HepG2 (cell line): Measurements from ENCODE around the gene GRK6. TPM values are rescaled to one million over a fixed set of nuclear protein-coding genes. Genes with fewer than 3 reads are reported as not detected.

ENCODE experiments used
- CBFB ChIP-seq: sonication (generic); formaldehyde crosslinking; IDR thresholded peaks from 2 replicates; pipeline ENCODE4 v1.4.0; 2020; ENCODE audit warnings: missing genetic modification reagents
- CEBPG ChIP-seq: IDR thresholded peaks from 2 replicates; pipeline ENCODE4 v1.6.1; 2016
- CENPX ChIP-seq: sonication (generic); formaldehyde crosslinking; IDR thresholded peaks from 2 replicates; pipeline ENCODE4 v1.9.0; 2021; ENCODE audit warnings: mild to moderate bottlenecking, missing genetic modification reagents, moderate library complexity
- HNRNPL ChIP-seq: fragments of 200-400 bp; formaldehyde crosslinking; IDR thresholded peaks from 2 replicates; pipeline ENCODE4 v1.6.1; 2017; ENCODE audit warnings: mild to moderate bottlenecking, low read depth, low read length
- KDM5A ChIP-seq: fragments of 200-600 bp; sonication (generic); IDR thresholded peaks from 2 replicates; pipeline ENCODE4 v1.7.0; 2018; ENCODE audit warnings: antibody characterized with exemption, mild to moderate bottlenecking, low read length, borderline replicate concordance
- KMT2B ChIP-seq: IDR thresholded peaks from 2 replicates; pipeline ENCODE4 v1.6.1; 2016; ENCODE audit warnings: missing genetic modification reagents, missing compliant biosample characterization
- NCOA1 ChIP-seq: sonication (generic); formaldehyde crosslinking; IDR thresholded peaks from 2 replicates; pipeline ENCODE4 v1.9.0; 2021; ENCODE audit warnings: missing genetic modification reagents
- NFE2 ChIP-seq: sonication (generic); formaldehyde crosslinking; IDR thresholded peaks from 2 replicates; pipeline ENCODE4 v1.4.0; 2020; ENCODE audit warnings: missing genetic modification reagents
- NR1H2 ChIP-seq: sonication (generic); formaldehyde crosslinking; IDR thresholded peaks from 2 replicates; pipeline ENCODE4 v1.8.1; 2022; ENCODE audit warnings: low read depth, missing genetic modification reagents, borderline replicate concordance
- PPARG ChIP-seq: conservative IDR thresholded peaks from 2 replicates; pipeline ENCODE4 v1.6.1; 2016; ENCODE audit warnings: missing biosample characterization, missing genetic modification reagents
- SOX5 ChIP-seq: IDR thresholded peaks from 2 replicates; pipeline ENCODE4 v1.6.1; 2016; ENCODE audit warnings: borderline replicate concordance
- TOE1 ChIP-seq: sonication (generic); formaldehyde crosslinking; IDR thresholded peaks from 2 replicates; pipeline ENCODE4 v1.4.0; 2020; ENCODE audit warnings: mild to moderate bottlenecking, missing genetic modification reagents
- TRIM24 ChIP-seq: sonication (generic); formaldehyde crosslinking; IDR thresholded peaks from 2 replicates; pipeline ENCODE4 v1.8.0; 2022; ENCODE audit warnings: mild to moderate bottlenecking, missing genetic modification reagents
- ZNF747 ChIP-seq: sonication (generic); formaldehyde crosslinking; IDR thresholded peaks from 2 replicates; pipeline ENCODE4 v1.8.1; 2023; ENCODE audit warnings: missing genetic modification reagents, mild to moderate bottlenecking, borderline replicate concordance
- polyA plus RNA-seq, 8 experiments: library from polyadenylated mRNA; depleted of rRNA in 3 of 8; stranded (reverse) in 7 of 8; unstranded in 1 of 8; fragments of >200 nt; fragmentation: Illumina TruSeq in 4 of 8; extraction: Trizol in 4 of 8; gene quantifications; 2 replicates each; pipeline versions ENCODE4 v1.2.1 to v1.2.3, GENCODE V29; 2011 to 2016; ENCODE audit warnings: low read depth in 4 of 8, missing spikeins in 1 of 8, mixed read lengths in 1 of 8; ENCODE audit not compliant: insufficient read depth in 1 of 8
- total RNA-seq, 5 experiments: library from RNA; depleted of rRNA; stranded (reverse); fragments of >200 nt; fragmentation: Illumina TruSeq; extraction: Trizol; gene quantifications; 2 replicates each; pipeline ENCODE4 v1.2.3, GENCODE V29; 2016; ENCODE audit warnings: low read depth in 1 of 5
- TF ChIP-seq, protein P1 (sequence below): sonication (generic); formaldehyde crosslinking; IDR thresholded peaks from 2 replicates; pipeline ENCODE4 v1.4.0; 2020; ENCODE audit warnings: mild to moderate bottlenecking, missing genetic modification reagents
- TF ChIP-seq, protein P2 (sequence below): sonication (generic); formaldehyde crosslinking; IDR thresholded peaks from 2 replicates; pipeline ENCODE4 v1.5.1; 2020; ENCODE audit warnings: mild to moderate bottlenecking, missing genetic modification reagents, moderate library complexity
- TF ChIP-seq, protein P3 (sequence below): sonication (generic); formaldehyde crosslinking; IDR thresholded peaks from 2 replicates; pipeline ENCODE4 v1.8.0; 2022; ENCODE audit warnings: mild to moderate bottlenecking, missing genetic modification reagents; ENCODE audit not compliant: insufficient replicate concordance
- TF ChIP-seq, protein P4 (sequence below): IDR thresholded peaks from 2 replicates; pipeline ENCODE4 v1.6.1; 2016; ENCODE audit warnings: mild to moderate bottlenecking, missing biosample characterization, missing genetic modification reagents

The GRK6 gene
- total and polyA plus RNA-seq, 2 of the 13 experiments (the other 11 are each of a cell fraction or from before 2014, with no cell fraction given), result 13.2 to 19.9 TPM

DNA sequence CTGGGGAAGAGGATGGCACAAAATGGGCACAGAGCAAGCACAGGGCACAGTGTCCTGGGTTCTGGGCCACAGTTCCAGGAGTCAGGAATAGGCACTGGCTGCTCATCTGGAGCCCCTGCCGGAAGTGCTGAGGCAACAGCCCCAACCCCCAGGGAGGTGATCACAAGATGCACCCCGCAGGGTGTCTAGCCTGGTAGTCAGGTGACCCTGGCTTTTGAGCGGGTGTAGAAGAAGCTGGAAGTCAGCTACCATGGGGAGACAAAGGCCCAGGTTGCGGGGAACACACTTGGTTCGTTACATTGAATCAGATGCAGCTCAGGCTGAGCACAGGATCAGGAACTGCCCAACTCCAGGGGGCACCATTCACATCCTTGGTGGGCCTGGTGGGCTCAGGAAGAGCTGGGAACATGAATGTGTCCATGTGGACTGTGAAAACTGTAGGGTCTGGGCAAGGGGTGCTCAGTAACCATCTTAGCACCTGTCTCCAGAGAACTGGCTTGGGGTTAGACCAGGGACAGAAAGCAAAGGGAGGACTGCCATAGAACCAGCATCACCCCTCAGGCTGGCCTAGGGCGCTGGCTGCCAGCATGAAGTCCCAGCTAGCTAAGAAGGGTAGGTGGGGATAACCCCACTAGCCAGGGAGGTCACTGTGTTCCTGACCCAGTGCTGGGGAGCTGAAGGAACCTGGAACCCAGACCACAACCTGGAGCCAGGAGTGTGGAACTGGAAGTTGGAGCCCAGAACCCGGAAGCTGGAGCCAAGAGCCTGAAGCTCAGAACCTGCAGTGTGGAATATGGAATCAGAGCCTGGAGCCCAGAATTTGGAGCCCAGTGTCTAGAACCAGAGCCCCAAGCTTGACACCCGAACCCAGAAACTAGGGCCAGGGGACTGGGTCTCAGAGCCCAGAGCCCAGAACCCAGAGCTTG, 48.4 kb upstream of the GRK6 start (continued):
- TF ChIP-seq, protein P1, sequence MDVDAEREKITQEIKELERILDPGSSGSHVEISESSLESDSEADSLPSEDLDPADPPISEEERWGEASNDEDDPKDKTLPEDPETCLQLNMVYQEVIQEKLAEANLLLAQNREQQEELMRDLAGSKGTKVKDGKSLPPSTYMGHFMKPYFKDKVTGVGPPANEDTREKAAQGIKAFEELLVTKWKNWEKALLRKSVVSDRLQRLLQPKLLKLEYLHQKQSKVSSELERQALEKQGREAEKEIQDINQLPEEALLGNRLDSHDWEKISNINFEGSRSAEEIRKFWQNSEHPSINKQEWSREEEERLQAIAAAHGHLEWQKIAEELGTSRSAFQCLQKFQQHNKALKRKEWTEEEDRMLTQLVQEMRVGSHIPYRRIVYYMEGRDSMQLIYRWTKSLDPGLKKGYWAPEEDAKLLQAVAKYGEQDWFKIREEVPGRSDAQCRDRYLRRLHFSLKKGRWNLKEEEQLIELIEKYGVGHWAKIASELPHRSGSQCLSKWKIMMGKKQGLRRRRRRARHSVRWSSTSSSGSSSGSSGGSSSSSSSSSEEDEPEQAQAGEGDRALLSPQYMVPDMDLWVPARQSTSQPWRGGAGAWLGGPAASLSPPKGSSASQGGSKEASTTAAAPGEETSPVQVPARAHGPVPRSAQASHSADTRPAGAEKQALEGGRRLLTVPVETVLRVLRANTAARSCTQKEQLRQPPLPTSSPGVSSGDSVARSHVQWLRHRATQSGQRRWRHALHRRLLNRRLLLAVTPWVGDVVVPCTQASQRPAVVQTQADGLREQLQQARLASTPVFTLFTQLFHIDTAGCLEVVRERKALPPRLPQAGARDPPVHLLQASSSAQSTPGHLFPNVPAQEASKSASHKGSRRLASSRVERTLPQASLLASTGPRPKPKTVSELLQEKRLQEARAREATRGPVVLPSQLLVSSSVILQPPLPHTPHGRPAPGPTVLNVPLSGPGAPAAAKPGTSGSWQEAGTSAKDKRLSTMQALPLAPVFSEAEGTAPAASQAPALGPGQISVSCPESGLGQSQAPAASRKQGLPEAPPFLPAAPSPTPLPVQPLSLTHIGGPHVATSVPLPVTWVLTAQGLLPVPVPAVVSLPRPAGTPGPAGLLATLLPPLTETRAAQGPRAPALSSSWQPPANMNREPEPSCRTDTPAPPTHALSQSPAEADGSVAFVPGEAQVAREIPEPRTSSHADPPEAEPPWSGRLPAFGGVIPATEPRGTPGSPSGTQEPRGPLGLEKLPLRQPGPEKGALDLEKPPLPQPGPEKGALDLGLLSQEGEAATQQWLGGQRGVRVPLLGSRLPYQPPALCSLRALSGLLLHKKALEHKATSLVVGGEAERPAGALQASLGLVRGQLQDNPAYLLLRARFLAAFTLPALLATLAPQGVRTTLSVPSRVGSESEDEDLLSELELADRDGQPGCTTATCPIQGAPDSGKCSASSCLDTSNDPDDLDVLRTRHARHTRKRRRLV, result no peak
- TF ChIP-seq SOX5 (CRISPR knock-in tag), result no peak
- TF ChIP-seq, protein P2, sequence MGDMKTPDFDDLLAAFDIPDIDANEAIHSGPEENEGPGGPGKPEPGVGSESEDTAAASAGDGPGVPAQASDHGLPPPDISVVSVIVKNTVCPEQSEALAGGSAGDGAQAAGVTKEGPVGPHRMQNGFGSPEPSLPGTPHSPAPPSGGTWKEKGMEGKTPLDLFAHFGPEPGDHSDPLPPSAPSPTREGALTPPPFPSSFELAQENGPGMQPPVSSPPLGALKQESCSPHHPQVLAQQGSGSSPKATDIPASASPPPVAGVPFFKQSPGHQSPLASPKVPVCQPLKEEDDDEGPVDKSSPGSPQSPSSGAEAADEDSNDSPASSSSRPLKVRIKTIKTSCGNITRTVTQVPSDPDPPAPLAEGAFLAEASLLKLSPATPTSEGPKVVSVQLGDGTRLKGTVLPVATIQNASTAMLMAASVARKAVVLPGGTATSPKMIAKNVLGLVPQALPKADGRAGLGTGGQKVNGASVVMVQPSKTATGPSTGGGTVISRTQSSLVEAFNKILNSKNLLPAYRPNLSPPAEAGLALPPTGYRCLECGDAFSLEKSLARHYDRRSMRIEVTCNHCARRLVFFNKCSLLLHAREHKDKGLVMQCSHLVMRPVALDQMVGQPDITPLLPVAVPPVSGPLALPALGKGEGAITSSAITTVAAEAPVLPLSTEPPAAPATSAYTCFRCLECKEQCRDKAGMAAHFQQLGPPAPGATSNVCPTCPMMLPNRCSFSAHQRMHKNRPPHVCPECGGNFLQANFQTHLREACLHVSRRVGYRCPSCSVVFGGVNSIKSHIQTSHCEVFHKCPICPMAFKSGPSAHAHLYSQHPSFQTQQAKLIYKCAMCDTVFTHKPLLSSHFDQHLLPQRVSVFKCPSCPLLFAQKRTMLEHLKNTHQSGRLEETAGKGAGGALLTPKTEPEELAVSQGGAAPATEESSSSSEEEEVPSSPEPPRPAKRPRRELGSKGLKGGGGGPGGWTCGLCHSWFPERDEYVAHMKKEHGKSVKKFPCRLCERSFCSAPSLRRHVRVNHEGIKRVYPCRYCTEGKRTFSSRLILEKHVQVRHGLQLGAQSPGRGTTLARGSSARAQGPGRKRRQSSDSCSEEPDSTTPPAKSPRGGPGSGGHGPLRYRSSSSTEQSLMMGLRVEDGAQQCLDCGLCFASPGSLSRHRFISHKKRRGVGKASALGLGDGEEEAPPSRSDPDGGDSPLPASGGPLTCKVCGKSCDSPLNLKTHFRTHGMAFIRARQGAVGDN (CRISPR knock-in tag), result peak; percentile 30; the same call in 1 of the 2 replicates
- no peak for TF ChIP-seq NFE2 (CRISPR knock-in tag)
- TF ChIP-seq KMT2B (CRISPR knock-in tag), result no peak
- TF ChIP-seq, protein P3, sequence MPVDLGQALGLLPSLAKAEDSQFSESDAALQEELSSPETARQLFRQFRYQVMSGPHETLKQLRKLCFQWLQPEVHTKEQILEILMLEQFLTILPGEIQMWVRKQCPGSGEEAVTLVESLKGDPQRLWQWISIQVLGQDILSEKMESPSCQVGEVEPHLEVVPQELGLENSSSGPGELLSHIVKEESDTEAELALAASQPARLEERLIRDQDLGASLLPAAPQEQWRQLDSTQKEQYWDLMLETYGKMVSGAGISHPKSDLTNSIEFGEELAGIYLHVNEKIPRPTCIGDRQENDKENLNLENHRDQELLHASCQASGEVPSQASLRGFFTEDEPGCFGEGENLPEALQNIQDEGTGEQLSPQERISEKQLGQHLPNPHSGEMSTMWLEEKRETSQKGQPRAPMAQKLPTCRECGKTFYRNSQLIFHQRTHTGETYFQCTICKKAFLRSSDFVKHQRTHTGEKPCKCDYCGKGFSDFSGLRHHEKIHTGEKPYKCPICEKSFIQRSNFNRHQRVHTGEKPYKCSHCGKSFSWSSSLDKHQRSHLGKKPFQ (CRISPR knock-in tag), result no peak
- TF ChIP-seq CEBPG (CRISPR knock-in tag), result no peak
- TF ChIP-seq TRIM24, result no peak
- TF ChIP-seq NCOA1, result 0 out of 2 replicates have a peak, but pooled peaks have one; percentile 28
- TF ChIP-seq, protein P4, sequence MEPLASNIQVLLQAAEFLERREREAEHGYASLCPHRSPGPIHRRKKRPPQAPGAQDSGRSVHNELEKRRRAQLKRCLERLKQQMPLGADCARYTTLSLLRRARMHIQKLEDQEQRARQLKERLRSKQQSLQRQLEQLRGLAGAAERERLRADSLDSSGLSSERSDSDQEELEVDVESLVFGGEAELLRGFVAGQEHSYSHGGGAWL, result no peak
- TF ChIP-seq CBFB (CRISPR knock-in tag), result no peak
- TF ChIP-seq PPARG (CRISPR knock-in tag), result no peak
- TF ChIP-seq HNRNPL, result 0 out of 2 replicates have a peak, but pooled peaks have one; percentile 5
- TF ChIP-seq NR1H2, result no peak
- TF ChIP-seq ZNF747 (CRISPR knock-in tag), result no peak
- TF ChIP-seq TOE1, result 0 out of 2 replicates have a peak, but pooled peaks have one; percentile 12
- no peak for TF ChIP-seq KDM5A
- no peak for TF ChIP-seq CENPX
